NB4 (cell line): ENCODE results near the gene CC2D1A.

Source experiments
- POLR2A ChIP-seq: IDR thresholded peaks from 2 replicates; pipeline ENCODE4 v1.6.1; 2011; ENCODE audit warnings: mild to moderate bottlenecking; ENCODE audit not compliant: insufficient read length; ENCODE audit errors: extremely low read depth
- TF ChIP-seq, protein P1 (sequence below): IDR thresholded peaks from one replicate; pipeline ENCODE4 v1.5.1; 2012; ENCODE audit warnings: low read depth, low read length
- TF ChIP-seq, protein P2 (sequence below): IDR thresholded peaks from 2 replicates; pipeline ENCODE4 v1.6.1; 2011; ENCODE audit warnings: low read depth, low read length

DNA sequence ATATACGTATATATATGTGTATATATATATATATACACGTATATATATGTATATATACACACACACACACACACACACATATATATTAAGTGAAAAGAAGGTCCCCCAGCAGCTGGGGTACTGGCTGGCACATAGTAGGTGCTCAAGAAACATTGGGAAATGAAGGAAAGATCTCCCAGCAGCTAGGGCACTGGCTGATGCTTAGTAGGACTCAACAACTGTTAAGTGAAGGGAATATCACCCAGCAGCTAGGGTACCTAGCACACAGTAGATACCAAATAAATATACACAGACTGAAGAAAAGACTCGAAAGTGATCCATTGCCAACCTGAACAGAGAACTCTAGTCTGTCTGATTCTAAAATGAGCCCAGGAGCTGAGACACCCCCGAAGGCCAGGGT, 20.0 kb downstream of the CC2D1A start:
- TF ChIP-seq, protein P1, sequence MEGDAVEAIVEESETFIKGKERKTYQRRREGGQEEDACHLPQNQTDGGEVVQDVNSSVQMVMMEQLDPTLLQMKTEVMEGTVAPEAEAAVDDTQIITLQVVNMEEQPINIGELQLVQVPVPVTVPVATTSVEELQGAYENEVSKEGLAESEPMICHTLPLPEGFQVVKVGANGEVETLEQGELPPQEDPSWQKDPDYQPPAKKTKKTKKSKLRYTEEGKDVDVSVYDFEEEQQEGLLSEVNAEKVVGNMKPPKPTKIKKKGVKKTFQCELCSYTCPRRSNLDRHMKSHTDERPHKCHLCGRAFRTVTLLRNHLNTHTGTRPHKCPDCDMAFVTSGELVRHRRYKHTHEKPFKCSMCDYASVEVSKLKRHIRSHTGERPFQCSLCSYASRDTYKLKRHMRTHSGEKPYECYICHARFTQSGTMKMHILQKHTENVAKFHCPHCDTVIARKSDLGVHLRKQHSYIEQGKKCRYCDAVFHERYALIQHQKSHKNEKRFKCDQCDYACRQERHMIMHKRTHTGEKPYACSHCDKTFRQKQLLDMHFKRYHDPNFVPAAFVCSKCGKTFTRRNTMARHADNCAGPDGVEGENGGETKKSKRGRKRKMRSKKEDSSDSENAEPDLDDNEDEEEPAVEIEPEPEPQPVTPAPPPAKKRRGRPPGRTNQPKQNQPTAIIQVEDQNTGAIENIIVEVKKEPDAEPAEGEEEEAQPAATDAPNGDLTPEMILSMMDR: no peak
- TF ChIP-seq, protein P2, sequence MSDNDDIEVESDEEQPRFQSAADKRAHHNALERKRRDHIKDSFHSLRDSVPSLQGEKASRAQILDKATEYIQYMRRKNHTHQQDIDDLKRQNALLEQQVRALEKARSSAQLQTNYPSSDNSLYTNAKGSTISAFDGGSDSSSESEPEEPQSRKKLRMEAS: no peak
- no peak for TF ChIP-seq POLR2A
